ELF-1 (cell line): ENCODE data around the gene LRCH2.
A peak's percentile ranks its signal among the peaks of the same experiment; 100 is the strongest.
"Not testable (repeated sequence)": the region's sequence is repeated elsewhere in the genome, so short reads cannot be mapped to it uniquely, and the experiment has no call there.

Experiments used
- DNase-seq: peaks from one replicate; pipeline ENCODE4 v3.0.0-alpha.2; 2016; ENCODE audit warnings: low read depth, low spot score

LRCH2 gene

GRCh38 chrX:115214151-115214550 lies 19.7 kb downstream of the LRCH2 start:
- DNase-seq, result no peak

- not testable (repeated sequence) for DNase-seq
These were observed 24.3 kb downstream of the LRCH2 start for GRCh38 chrX:115209547-115209946.

GRCh38 chrX:115204040-115204439 lies 29.9 kb downstream of the LRCH2 start:
- no peak for DNase-seq

GRCh38 chrX:115192244-115192700 lies 41.6 kb downstream of the LRCH2 start:
- DNase-seq, result no peak

- DNase-seq, result no peak
These were observed 42.2 kb downstream of the LRCH2 start for GRCh38 chrX:115191490-115192243.

GRCh38 chrX:115190636-115191489 lies 43.0 kb downstream of the LRCH2 start:
- DNase-seq, result no peak

- no peak for DNase-seq
These were observed 44.0 kb downstream of the LRCH2 start for GRCh38 chrX:115189646-115190635.

GRCh38 chrX:115189110-115189509 lies 44.8 kb downstream of the LRCH2 start, which contains the start of gene RBMXL3:
Gene RBMXL3 (plus strand): TSS chrX:115189410. CDS start chrX:115189442, 32 bp downstream.
- DNase-seq, result no peak

GRCh38 chrX:115183980-115184379 lies 49.9 kb downstream of the LRCH2 start:
- no peak for DNase-seq

- DNase-seq, result no peak
These were observed 55.4 kb downstream of the LRCH2 start for GRCh38 chrX:115178473-115178872.

GRCh38 chrX:115177932-115178331 lies 56.0 kb downstream of the LRCH2 start:
- no peak for DNase-seq

GRCh38 chrX:115174548-115174947 lies 59.3 kb downstream of the LRCH2 start:
- DNase-seq, result no peak

- DNase-seq, result peak; percentile 31
These were observed 60.7 kb downstream of the LRCH2 start for GRCh38 chrX:115173181-115173580.

GRCh38 chrX:115147220-115147619 lies 86.7 kb downstream of the LRCH2 start:
- no peak for DNase-seq

GRCh38 chrX:115142057-115142456 lies 91.8 kb downstream of the LRCH2 start:
- no peak for DNase-seq

- DNase-seq, result peak; percentile 2
These were observed 95.9 kb downstream of the LRCH2 start for GRCh38 chrX:115138040-115138439.

- DNase-seq, result no peak
These were observed 99.5 kb downstream of the LRCH2 start for GRCh38 chrX:115134382-115134781.

- DNase-seq, result no peak
These were observed 121.5 kb downstream of the LRCH2 start for GRCh38 chrX:115112411-115112810.

GRCh38 chrX:115098897-115099296 lies 135.0 kb downstream of the LRCH2 start:
- DNase-seq, result no peak

- DNase-seq, result no peak
These were observed 140.7 kb downstream of the LRCH2 start for GRCh38 chrX:115093191-115093590.

GRCh38 chrX:115089419-115089818 lies 144.5 kb downstream of the LRCH2 start:
- no peak for DNase-seq
